BE2C (cell line): ENCODE data around the gene SRGAP1.

Experiments
- DNase-seq: peaks from one replicate; pipeline ENCODE4 v3.0.0-alpha.2; 2020
- H3K27me3 ChIP-seq: fragments of 250-450 bp; sonication (Bioruptor Pico); 2 replicates; pipeline ENCODE4 v1.5.1; 2020; ENCODE audit warnings: mild to moderate bottlenecking
- H3K36me3 ChIP-seq: fragments of 250-450 bp; sonication (Bioruptor Pico); 2 replicates; pipeline ENCODE4 v1.5.1; 2020; ENCODE audit warnings: mild to moderate bottlenecking
- H3K4me1 ChIP-seq: fragments of 250-450 bp; sonication (Bioruptor Pico); 2 replicates; pipeline ENCODE4 v1.5.1; 2020
- H3K4me3 ChIP-seq: 2 replicates; pipeline ENCODE4 v1.5.1; 2011; ENCODE audit warnings: low read depth, low read length
- H3K9me3 ChIP-seq: fragments of 250-450 bp; sonication (Bioruptor Pico); 2 replicates; pipeline ENCODE4 v1.5.1; 2020
- TF ChIP-seq, protein P1 (sequence below): IDR thresholded peaks from 2 replicates; pipeline ENCODE4 v1.5.1; 2012; ENCODE audit warnings: mild to moderate bottlenecking, low read depth, low read length

SRGAP1 gene

DNA sequence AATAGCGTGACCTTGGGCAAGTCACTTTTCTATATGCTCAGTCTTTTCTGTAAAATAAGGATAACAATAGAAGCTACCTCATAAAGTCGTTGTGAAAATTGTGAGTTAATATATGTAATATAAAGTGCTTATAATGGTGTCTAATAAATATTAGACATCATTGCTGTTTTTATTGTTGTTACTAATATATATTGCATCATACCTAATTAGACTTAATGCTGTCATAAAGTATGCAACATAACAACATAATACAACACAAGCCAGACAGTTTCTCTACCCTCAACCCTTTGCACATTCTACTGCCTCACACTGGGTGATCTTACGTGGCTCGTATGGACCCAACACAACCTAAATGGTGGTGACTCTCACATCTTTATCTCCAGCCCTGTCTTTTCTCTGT lies 240.7 kb downstream of the SRGAP1 start:
- H3K27me3 ChIP-seq = no peaks in the 10 kb centered on the region
- no peak for DNase-seq
- H3K4me1 ChIP-seq = peaks cover 34% of the 10 kb centered on the region
- H3K9me3 ChIP-seq = no peaks in the 10 kb centered on the region
- H3K4me3 ChIP-seq = no peak overlapping the region
- TF ChIP-seq, protein P1, sequence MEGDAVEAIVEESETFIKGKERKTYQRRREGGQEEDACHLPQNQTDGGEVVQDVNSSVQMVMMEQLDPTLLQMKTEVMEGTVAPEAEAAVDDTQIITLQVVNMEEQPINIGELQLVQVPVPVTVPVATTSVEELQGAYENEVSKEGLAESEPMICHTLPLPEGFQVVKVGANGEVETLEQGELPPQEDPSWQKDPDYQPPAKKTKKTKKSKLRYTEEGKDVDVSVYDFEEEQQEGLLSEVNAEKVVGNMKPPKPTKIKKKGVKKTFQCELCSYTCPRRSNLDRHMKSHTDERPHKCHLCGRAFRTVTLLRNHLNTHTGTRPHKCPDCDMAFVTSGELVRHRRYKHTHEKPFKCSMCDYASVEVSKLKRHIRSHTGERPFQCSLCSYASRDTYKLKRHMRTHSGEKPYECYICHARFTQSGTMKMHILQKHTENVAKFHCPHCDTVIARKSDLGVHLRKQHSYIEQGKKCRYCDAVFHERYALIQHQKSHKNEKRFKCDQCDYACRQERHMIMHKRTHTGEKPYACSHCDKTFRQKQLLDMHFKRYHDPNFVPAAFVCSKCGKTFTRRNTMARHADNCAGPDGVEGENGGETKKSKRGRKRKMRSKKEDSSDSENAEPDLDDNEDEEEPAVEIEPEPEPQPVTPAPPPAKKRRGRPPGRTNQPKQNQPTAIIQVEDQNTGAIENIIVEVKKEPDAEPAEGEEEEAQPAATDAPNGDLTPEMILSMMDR = no peak
- peaks cover 4% of the 10 kb centered on the region for H3K36me3 ChIP-seq

- Histone ChIP-seq H3K4me1 (peaks cover 42% of the 10 kb centered on the region), H3K27me3 (no peaks in the 10 kb centered on the region), H3K4me3 (no peak overlapping the region), H3K36me3 (peaks cover 4% of the 10 kb centered on the region), H3K9me3 (no peaks in the 10 kb centered on the region)
- no peak for DNase-seq
- TF ChIP-seq, protein P1 = no peak
Measured at GRCh38 chr12:64085996-64086395, 241.5 kb downstream of the SRGAP1 start.

GRCh38 chr12:64086946-64087345 lies 242.4 kb downstream of the SRGAP1 start:
- Histone ChIP-seq H3K27me3 (no peaks in the 10 kb centered on the region), H3K4me3 (no peak overlapping the region), H3K9me3 (no peaks in the 10 kb centered on the region), H3K36me3 (peaks cover 4% of the 10 kb centered on the region; the same call in 1 of the 2 replicates), H3K4me1 (peaks cover 51% of the 10 kb centered on the region)
- no peak for DNase-seq
- TF ChIP-seq, protein P1 = no peak

DNA sequence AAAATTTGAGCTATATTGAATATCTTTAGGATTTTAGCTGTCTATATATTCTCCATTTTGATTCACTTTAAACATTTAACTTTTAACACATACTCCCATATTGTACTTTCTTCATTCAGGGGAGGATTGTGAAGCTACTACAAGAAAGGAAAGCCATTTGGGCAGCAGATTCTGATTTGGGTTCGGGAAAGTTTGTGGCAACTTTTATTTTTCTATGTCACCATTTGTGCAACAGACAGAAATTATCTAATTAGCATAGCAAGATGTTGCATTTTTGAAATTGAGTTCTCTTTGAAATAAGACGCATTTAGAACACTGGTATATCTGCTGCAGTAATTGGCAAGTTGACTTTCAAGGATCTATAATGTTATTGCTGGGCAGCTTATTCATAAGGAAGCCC lies 243.3 kb downstream of the SRGAP1 start:
- no peak for DNase-seq
- Histone ChIP-seq H3K4me1 (peaks cover 52% of the 10 kb centered on the region), H3K4me3 (no peak overlapping the region), H3K27me3 (no peaks in the 10 kb centered on the region), H3K36me3 (peaks cover 4% of the 10 kb centered on the region; the same call in 1 of the 2 replicates), H3K9me3 (no peaks in the 10 kb centered on the region)
- TF ChIP-seq, protein P1 = no peak

DNA sequence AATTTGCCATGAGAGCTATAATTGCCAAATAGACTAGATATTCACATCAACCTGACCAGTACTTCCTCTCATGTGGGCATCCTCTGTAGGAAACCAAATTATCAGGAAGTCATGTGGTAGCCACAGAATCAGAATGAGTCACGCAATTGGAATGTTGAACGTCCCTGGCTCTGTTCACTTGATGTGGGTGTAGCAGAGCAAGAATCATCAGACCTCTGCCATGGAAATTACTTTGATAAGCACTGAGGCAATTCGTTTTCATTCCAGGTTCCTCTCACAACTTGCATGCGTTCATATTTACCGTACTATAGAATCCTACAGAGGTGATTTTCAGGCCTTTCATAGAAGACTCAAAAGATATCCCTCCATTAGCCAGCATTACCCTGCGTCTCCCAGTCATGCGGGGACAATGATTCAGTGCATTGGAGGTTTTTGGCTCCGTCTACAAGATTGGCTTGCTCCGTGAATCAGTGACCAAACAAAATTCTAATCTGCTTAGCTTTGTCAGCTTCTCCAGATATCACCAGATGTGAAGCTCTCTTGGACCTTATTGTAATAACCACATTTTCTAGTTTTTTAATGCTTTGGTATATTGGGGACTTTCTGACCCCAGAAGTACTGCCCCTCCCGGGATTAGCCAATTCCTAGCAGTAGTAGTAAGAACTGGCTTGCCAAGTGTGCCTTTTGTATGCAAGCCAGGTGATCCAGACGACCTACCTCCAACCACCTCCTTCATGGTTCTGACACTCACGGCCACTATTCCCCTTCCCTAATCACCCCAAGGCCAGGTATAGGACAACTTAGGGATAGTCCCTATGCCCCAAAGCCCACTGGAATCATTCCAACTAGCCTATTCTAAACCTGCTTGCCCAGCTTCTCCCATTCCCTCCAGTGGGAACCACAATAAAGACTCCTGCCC lies 244.2 kb downstream of the SRGAP1 start:
- DNase-seq = peak; percentile 77
- Histone ChIP-seq H3K9me3 (no peaks in the 10 kb centered on the region), H3K4me1 (peaks cover 53% of the 10 kb centered on the region), H3K27me3 (no peaks in the 10 kb centered on the region), H3K36me3 (peaks cover 4% of the 10 kb centered on the region; the same call in 1 of the 2 replicates), H3K4me3 (peak overlapping the region; percentile 33)
- TF ChIP-seq, protein P1 = no peak

- H3K27me3 ChIP-seq = no peaks in the 10 kb centered on the region
- peaks cover 59% of the 10 kb centered on the region for H3K4me1 ChIP-seq
- peaks cover 4% of the 10 kb centered on the region; the same call in 1 of the 2 replicates for H3K36me3 ChIP-seq
- DNase-seq = no peak
- TF ChIP-seq, protein P1 = no peak
- H3K9me3 ChIP-seq = no peaks in the 10 kb centered on the region
- H3K4me3 ChIP-seq = no peak overlapping the region
Measured at GRCh38 chr12:64090047-64090446, 245.5 kb downstream of the SRGAP1 start.
